ENCODE measurements around the gene ECHDC1.
A peak's percentile ranks its signal among the peaks of the same experiment; 100 is the strongest.

The ECHDC1 gene

DNA sequence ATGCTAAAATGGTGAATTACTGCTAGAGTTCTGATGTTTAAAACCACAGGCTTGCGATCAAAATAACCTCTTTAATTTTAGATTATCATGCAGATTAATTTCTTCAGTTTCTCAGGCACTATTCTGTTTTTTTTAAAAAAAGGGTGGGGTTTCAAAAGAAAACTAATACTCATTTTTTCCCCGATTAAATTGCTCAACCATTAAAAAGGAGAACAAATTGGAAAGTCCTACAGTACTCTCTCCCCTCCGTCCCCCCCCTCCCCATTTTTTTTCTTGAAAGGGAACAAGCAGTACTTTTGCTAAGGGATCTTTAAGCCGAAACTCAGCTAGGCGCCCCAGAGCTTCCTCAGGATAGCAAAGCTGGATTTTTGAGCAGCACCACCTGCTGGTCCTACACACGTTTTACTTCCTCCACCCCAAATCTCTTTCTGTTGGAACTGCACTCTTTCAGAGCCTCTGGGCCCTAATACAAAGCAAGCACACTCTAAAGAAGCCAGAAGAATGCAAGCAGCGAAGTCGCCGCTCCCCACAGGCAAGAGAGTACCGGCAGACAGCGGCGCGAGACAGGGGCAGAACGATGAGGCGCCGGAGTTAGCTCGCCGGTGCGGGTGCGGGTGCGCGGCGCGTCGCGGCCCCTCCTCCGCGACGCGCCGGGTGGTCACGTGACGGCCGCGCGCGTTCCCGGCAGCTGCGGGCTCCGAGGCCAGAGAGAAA, 77.1 kb downstream of the ECHDC1 start, which contains the start of gene RNF146:
Gene RNF146 (plus strand): TSS at position 687 of the 714 bp plus-strand sequence. CDS start 13,475 bp downstream, outside the sequence.
- Mint-ChIP-seq H3K27ac (peak within 1 kb of the TSS; percentile 97 to 99), H3K9me3 (no peaks in the 10 kb centered on the region), H3K27me3 (no peaks in the 10 kb centered on the region), H3K4me3 (peak within 1 kb of the TSS; percentile 96), H3K36me3 (ENCODE audit: insufficient read depth) (peaks cover 16% of the 10 kb centered on the region), H3K4me1 (ENCODE audit: low read depth in 2 of 2) (peaks cover 23 to 30% of the 10 kb centered on the region in 2 donors)
- DNase-seq: peak; percentile 65 to 70 (median 66)
- peak; percentile 80 for ATAC-seq (replicated peaks)

- ATAC-seq (replicated peaks): no peak
- Mint-ChIP-seq H3K9me3 (no peaks in the 10 kb centered on the region), H3K27me3 (peaks cover 0 to 18% of the 10 kb centered on the region in 2 donors), H3K4me1 (ENCODE audit: low read depth in 2 of 2) (peaks cover 12 to 17% of the 10 kb centered on the region in 2 donors), H3K4me3 (no peak overlapping the region), H3K36me3 (ENCODE audit: insufficient read depth) (peaks cover 16% of the 10 kb centered on the region), H3K27ac (no peak overlapping the region)
- no peak for DNase-seq
Measured at GRCh38 chr6:127263481-127263880, 79.9 kb downstream of the ECHDC1 start.

DNA sequence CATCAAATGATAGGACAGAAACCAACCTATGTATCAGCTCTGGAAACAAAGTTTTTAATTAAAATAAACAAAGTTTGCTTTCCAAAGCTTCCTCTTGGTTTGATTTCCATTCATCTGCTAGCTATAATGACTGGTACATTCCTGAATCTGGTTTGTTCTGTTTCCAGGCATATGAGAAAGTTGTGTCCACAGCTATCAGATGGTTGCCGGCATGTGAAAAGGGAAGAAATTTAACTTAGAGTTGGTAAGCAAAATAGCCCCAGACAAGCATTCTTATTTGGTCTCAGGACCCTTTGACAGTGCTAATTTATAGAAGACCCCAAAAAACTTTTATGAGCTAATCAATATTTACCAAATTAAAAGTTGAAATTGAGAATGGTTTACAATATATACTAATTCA, 80.5 kb downstream of the ECHDC1 start:
- H3K9me3 Mint-ChIP-seq: no peaks in the 10 kb centered on the region
- no peak overlapping the region for H3K4me3 Mint-ChIP-seq
- DNase-seq (no peak), ATAC-seq (replicated peaks) (no peak)
- H3K4me1 Mint-ChIP-seq (ENCODE audit: low read depth in 2 of 2): peaks cover 6 to 12% of the 10 kb centered on the region in 2 donors
- peaks cover 0 to 18% of the 10 kb centered on the region in 2 donors for H3K27me3 Mint-ChIP-seq
- no peak overlapping the region for H3K27ac Mint-ChIP-seq
- peaks cover 12% of the 10 kb centered on the region for H3K36me3 Mint-ChIP-seq (ENCODE audit: insufficient read depth)

DNA sequence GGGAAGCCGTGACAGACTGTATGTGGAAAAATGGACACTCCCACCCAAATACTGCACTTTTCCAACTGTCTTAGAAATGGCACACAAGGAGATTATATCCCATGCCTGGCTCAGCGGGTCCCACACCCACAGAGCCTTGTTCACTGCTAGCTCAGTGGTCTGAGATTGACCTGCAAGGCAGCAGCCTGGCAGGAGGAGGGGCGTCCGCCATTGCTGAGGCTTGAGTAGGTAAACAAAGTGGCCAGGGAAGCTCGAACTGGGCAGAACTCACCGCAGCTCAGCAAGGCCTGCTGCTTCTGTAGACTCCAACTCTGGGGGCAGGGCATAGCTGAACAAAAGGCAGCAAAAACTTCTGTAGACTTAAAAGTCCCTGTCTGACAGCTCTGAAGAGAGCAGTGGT, 88.1 kb downstream of the ECHDC1 start:
- H3K27me3 Mint-ChIP-seq: peaks cover 16 to 25% of the 10 kb centered on the region in 2 donors
- H3K4me1 Mint-ChIP-seq (ENCODE audit: low read depth in 2 of 2): no peaks in the 10 kb centered on the region
- no peaks in the 10 kb centered on the region for H3K9me3 Mint-ChIP-seq
- ATAC-seq (replicated peaks) (no peak), DNase-seq (no peak)
- no peak overlapping the region for H3K4me3 Mint-ChIP-seq
- H3K27ac Mint-ChIP-seq: no peak overlapping the region
- H3K36me3 Mint-ChIP-seq (ENCODE audit: insufficient read depth): no peaks in the 10 kb centered on the region

DNA sequence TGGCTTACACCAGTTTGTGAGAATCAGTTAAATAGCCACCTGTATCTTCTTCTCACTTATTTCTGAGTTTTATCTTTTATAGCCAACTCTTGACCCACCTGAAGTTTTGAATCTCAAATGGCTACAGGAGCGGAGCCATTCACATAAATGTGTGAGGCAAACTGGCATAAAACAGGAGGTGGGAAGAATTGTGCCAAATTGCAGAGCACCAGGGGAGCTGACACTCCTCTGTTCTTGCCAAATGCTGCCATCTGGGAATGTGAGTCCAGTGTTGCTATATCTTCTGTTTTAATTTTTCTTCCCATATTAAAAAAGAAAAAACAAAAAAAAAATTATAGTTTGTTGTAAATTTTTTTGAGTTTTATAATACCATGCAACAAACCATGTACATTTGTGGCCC, 93.8 kb downstream of the ECHDC1 start:
- no peak overlapping the region for H3K27ac Mint-ChIP-seq
- ATAC-seq (replicated peaks): no peak

GRCh38 chr6:127247114-127248096, 96.0 kb downstream of the ECHDC1 start:
- H3K4me1 Mint-ChIP-seq (ENCODE audit: low read depth in 2 of 2): no peaks in the 10 kb centered on the region
- no peak overlapping the region for H3K27ac Mint-ChIP-seq

More for the DNA sequence above, 93.8 kb downstream of the ECHDC1 start:
- no peak for DNase-seq
- no peaks in the 10 kb centered on the region for H3K36me3 Mint-ChIP-seq (ENCODE audit: insufficient read depth)
- H3K9me3 Mint-ChIP-seq: no peaks in the 10 kb centered on the region
- H3K27me3 Mint-ChIP-seq: peaks cover 24 to 31% of the 10 kb centered on the region in 2 donors
- no peak overlapping the region for H3K4me3 Mint-ChIP-seq
- no peaks in the 10 kb centered on the region for H3K4me1 Mint-ChIP-seq (ENCODE audit: low read depth in 2 of 2)

DNA sequence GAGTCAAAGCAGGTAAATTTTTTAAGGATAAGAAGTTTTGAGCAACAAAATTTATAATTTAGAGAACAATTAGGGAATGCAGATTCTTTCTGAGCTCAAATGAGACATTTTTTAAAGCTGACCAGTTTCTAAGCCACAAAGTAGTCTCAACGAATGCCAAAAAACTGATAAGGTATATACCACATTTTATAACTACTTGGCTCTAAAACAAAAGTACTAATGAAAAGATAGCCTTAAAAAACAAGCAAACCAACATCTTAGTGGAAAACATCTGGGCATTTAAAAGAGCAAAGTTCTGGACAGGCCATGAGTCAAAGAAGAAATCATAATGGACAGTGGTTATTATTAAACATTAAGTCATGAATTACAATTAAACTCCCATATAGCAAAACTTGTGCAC, 99.9 kb downstream of the ECHDC1 start:
- Mint-ChIP-seq H3K27me3 (peaks cover 34 to 35% of the 10 kb centered on the region in 2 donors), H3K4me3 (no peak overlapping the region), H3K27ac (no peak overlapping the region), H3K4me1 (ENCODE audit: low read depth in 2 of 2) (no peaks in the 10 kb centered on the region), H3K9me3 (no peaks in the 10 kb centered on the region), H3K36me3 (ENCODE audit: insufficient read depth) (no peaks in the 10 kb centered on the region)
- no peak for DNase-seq
- ATAC-seq (replicated peaks): no peak

More at GRCh38 chr6:127247114-127248096, 96.0 kb downstream of the ECHDC1 start:
- Mint-ChIP-seq H3K9me3 (no peaks in the 10 kb centered on the region), H3K4me3 (no peak overlapping the region), H3K27me3 (peaks cover 16 to 22% of the 10 kb centered on the region in 2 donors), H3K36me3 (ENCODE audit: insufficient read depth) (no peaks in the 10 kb centered on the region)
- ATAC-seq (replicated peaks) (no peak), DNase-seq (no peak)
